ENCODE data around the gene EIF3B. TPM values are rescaled to one million over a fixed set of nuclear protein-coding genes. Genes with fewer than 3 reads are reported as not detected.
"Not testable (repeated sequence)": the region's sequence is repeated elsewhere in the genome, so short reads cannot be mapped to it uniquely, and the experiment has no call there.

Gene EIF3B
- polyA plus RNA-seq, 1 experiment, result 92.7 TPM

- no peak overlapping the region for H3K4me3 ChIP-seq (ENCODE audit: low read depth, low read length)
- DNase-seq (ENCODE audit: low read depth), result no peak
- no peaks in the 10 kb centered on the region for H3K36me3 ChIP-seq (ENCODE audit: control insufficient read depth, insufficient read depth, low read length)
- H3K27me3 ChIP-seq (ENCODE audit: control insufficient read depth, insufficient read depth, low read length), result no peaks in the 10 kb centered on the region
- CTCF ChIA-PET, result no interaction called here
- POLR2A ChIA-PET, result no interaction called here
- no peak for TF ChIP-seq CTCF (IDR thresholded peaks at IDR 0.05; ENCODE audit: insufficient read depth, low read depth, low read length)
Measured at GRCh38 chr7:2388637-2388954, 34.0 kb downstream of the EIF3B start.

GRCh38 chr7:2390020-2390816, 35.6 kb downstream of the EIF3B start:
- H3K36me3 ChIP-seq (ENCODE audit: control insufficient read depth, insufficient read depth, low read length); CTCF ChIA-PET; H3K4me3 ChIP-seq (ENCODE audit: low read depth, low read length); H3K27me3 ChIP-seq (ENCODE audit: control insufficient read depth, insufficient read depth, low read length); POLR2A ChIA-PET; DNase-seq (ENCODE audit: low read depth): not testable (repeated sequence)

GRCh38 chr7:2393706-2394105, 39.1 kb downstream of the EIF3B start:
- no peak overlapping the region for H3K4me3 ChIP-seq (ENCODE audit: low read depth, low read length)
- CTCF ChIA-PET, result interaction anchor here (1.2 to 1.4 kb wide), 2 partner anchors 46 to 75 kb away, joined by 3 to 6 read pairs; no protein-coding TSS in a partner anchor
- DNase-seq (ENCODE audit: low read depth), result no peak
- TF ChIP-seq CTCF (IDR thresholded peaks at IDR 0.05; ENCODE audit: insufficient read depth, low read depth, low read length), result no peak
- POLR2A ChIA-PET, result interaction anchor here (0.6 kb wide), 1 partner anchor 238 kb away, joined by 3 read pairs; the partner anchor contains the start of gene TTYH3
- no peaks in the 10 kb centered on the region for H3K27me3 ChIP-seq (ENCODE audit: control insufficient read depth, insufficient read depth, low read length)
- no peaks in the 10 kb centered on the region for H3K36me3 ChIP-seq (ENCODE audit: control insufficient read depth, insufficient read depth, low read length)

GRCh38 chr7:2394566-2395082, 40.0 kb downstream of the EIF3B start:
- TF ChIP-seq CTCF (IDR thresholded peaks at IDR 0.05; ENCODE audit: insufficient read depth, low read depth, low read length), result no peak
- ChIA-PET CTCF (interaction anchor here (0.9 kb wide), 1 partner anchor 10 kb away, joined by 4 read pairs; no protein-coding TSS in a partner anchor), POLR2A (no interaction called here)
- no peak overlapping the region for H3K4me3 ChIP-seq (ENCODE audit: low read depth, low read length)
- no peaks in the 10 kb centered on the region for H3K36me3 ChIP-seq (ENCODE audit: control insufficient read depth, insufficient read depth, low read length)
- no peaks in the 10 kb centered on the region for H3K27me3 ChIP-seq (ENCODE audit: control insufficient read depth, insufficient read depth, low read length)
- DNase-seq (ENCODE audit: low read depth), result no peak

GRCh38 chr7:2398506-2398905, 43.9 kb downstream of the EIF3B start:
- no peak for DNase-seq (ENCODE audit: low read depth)
- ChIA-PET CTCF (no interaction called here), POLR2A (no interaction called here)

More at GRCh38 chr7:2398506-2398905, 43.9 kb downstream of the EIF3B start:
- no peak for TF ChIP-seq CTCF (IDR thresholded peaks at IDR 0.05; ENCODE audit: insufficient read depth, low read depth, low read length)
- H3K4me3 ChIP-seq (ENCODE audit: low read depth, low read length), result no peak overlapping the region
- no peaks in the 10 kb centered on the region for H3K36me3 ChIP-seq (ENCODE audit: control insufficient read depth, insufficient read depth, low read length)
- no peaks in the 10 kb centered on the region for H3K27me3 ChIP-seq (ENCODE audit: control insufficient read depth, insufficient read depth, low read length)
